Measurements from ENCODE around the gene NMB.
A peak's percentile ranks its signal among the peaks of the same experiment; 100 is the strongest.
"Not testable (repeated sequence)": the region's sequence is repeated elsewhere in the genome, so short reads cannot be mapped to it uniquely, and the experiment has no call there.

Gene NMB

GRCh38 chr15:84654689-84655453 lies 3.1 kb downstream of the NMB start:
- DNase-seq, result peak; percentile 73

- DNase-seq, result peak; percentile 97
Measured at GRCh38 chr15:84653910-84654688, 3.9 kb downstream of the NMB start, which contains the start of gene WDR73. Gene WDR73, minus strand, starts transcription at chr15:84654283. Its CDS starts 9 bp downstream, at chr15:84654274.

GRCh38 chr15:84653584-84653909 lies 4.5 kb downstream of the NMB start:
- no peak for DNase-seq

DNA sequence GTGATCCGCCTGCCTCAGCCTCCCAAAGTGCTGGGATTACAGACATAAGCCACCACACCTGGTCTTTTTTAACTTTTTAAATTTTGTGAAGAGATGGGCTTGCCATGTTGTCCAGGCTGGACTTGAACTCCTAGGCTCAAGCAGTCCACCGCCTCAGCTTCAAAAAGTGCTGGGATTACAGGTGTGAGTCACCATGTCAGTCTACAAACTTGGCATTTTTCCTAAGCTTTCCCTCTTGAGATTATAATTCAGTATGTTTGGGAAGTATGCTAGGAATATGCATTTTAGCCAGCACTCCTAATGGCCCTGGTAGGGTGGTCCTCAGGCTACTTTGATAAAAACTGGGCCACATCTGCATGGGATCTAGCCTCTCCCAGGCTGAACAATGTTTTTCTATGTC lies 8.3 kb downstream of the NMB start:
- DNase-seq, result no peak

DNA sequence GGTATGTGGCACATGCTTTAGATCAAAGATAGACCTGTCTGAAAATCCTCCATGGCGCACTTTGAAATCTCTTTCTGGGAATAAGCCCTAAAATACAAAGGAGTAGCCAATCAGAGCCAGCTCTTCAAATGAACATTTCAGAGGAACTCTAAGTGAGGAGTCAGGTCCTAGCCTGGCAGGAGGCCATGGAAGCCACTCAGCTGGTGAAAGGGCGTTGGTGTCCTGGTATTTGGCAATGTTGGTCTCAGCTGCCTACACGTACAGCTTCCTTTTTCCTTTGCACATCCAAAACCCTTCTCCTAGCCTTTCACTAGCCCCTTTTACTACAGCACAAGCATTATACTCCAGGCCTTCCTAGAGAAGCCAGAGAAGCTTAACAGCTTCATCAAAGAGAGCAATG lies 9.5 kb downstream of the NMB start:
- no peak for DNase-seq

DNA sequence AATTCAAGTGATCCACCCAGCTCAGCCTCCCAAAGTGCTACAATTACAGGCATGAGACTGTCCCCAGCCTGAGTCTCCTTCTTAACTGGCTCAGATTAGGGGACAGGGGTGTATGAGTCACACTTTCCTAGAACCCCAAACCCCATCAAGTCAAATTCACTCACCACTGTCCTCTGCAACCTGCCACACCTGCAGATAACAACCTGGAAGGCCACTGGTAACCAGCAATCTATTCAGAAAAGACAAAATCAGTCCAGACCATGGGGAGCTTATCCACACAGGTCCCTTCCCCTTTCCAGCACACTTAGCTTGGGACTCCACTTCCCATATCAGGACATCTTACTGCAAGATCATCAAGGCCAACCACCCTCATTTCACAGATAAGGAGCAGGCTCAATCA lies 10.3 kb downstream of the NMB start:
- DNase-seq, result no peak

- no peak for DNase-seq
Measured at GRCh38 chr15:84645997-84646396, 12.0 kb downstream of the NMB start.

- no peak for DNase-seq
Measured at GRCh38 chr15:84645496-84645895, 12.5 kb downstream of the NMB start.

- DNase-seq, result no peak
Measured at GRCh38 chr15:84643838-84644237, 14.2 kb downstream of the NMB start.

DNA sequence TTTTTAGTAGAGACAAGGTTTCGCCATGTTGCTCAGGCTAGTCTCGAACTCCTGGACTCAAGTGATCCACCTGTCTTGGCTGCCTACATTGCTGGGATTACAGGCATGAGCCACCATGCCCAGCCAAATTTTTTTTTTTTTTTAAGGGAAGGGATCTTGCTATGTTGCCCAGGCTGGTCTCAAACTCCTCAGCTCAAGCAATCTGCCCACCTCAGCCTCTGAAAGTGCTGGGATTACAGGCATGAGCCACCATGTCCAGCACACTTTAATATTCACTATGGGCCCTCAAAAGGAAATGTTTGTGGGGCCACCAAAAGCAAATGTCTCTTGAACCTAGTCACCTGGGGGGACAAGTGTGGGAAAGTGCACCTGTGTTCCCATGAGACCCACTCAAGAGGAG lies 15.4 kb downstream of the NMB start:
- DNase-seq, result not testable (repeated sequence)

DNA sequence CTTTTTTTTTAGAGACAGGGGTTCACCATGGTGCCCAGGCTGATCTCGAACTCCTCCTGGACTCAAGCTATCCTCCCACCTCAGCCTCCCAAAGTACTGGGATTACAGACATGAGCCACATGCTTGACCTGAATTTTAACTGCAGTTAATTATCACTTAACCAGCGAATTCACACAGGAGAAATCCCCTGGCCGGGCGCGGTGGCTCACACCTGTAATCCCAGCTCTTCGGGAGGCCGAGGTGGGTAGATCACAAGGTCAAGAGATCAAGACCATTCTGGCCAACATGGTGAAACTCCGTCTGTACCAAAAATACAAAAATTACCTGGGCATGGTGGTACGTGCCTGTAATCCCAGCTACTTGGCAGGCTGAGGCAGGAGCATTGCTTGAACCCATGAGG lies 16.1 kb downstream of the NMB start:
- DNase-seq, result not testable (repeated sequence)

- DNase-seq, result no peak
Measured at GRCh38 chr15:84638103-84638502, 19.9 kb downstream of the NMB start.

DNA sequence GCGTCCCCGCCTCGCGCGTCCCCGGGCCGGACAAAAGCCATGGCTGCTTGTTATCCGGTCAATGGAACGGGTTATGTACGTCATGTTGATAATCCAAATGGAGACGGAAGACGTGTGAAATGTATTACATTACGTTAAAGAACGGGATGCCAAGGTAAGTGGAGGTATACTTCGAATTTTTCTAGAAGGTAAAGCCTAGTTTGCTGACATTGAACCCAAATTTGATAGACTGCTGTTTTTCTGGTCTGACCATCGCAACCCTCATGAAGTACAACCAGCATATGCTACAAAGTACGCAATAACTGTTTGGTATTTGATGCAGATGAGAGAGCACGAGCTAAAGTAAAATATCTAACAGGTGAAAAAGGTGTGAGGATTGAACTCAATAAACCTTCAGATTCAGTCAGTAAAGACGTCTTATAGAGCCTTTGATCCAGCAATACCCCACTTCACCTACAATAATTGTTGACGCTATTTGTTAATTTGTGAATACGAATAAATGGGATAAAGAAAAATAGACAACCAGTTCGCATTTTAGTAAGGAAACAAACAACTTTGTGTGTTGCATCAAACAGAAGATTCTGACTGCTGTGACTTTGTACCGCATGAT lies 23.7 kb downstream of the NMB start:
- no peak for DNase-seq

DNA sequence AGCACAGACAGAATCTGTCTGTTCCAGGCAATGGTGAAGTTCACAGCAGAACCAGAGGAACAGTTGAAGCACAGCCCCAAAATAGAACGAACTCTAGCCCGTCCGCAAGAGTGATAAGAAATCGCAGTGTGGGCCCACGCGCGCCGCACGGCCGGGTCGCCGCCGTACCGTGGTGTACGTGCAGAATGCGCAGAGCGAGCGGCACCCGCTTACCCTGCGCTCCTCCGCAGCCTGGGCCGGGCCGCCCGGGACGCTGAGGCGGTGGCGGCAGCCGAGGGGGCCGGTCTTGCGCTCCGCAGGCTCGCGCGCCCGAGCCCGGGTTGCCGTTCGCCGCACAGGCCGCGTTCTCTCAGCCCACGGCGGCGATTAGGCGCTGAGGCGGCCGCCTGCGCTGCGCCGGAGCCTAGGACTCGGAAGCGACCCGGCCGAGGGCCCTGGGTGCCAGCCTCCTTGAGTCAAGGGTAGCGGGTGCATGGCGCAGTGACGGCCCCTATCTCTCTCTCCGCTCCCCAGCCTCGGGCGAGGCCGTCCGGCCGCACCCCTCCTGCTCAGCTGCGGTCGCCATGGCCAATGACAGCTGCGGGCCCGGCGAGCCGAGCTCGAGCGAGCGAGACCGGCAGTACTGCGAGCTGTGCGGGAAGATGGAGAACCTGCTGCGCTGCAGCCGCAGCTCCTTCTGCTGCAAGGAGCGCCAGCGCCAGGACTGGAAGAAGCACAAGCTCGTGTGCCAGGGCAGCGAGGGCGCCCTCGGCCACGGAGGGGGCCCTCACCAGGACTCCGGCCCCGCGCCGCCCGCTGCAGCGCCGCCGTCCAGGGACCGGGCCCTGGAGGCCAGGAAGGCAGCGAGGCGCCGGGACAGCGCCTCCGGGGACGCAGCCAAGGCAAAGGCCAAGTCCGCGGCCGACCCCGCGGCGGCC lies 24.4 kb downstream of the NMB start:
- DNase-seq, result peak; percentile 59

GRCh38 chr15:84631706-84632272 lies 26.2 kb downstream of the NMB start:
- DNase-seq, result no peak

DNA sequence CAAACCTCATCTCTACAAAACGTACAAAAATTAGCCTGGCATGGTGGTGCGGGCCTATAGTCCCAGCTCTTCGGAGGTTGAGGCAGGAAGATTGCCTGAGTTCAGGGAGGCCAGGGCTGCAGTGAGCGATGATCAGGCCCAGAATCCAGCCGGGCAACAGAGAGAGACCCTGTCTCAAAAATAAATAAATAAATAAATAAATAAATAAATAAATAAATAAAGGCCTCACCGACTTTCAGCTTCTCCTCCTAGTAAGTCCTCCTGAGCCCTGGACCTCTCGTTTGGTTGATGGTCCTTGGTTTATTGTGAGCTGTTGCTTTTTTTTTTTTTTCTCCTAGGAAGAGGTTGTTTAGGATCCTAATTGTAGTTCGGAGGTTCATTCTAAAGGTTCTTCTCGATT lies 29.0 kb downstream of the NMB start:
- no peak for DNase-seq

DNA sequence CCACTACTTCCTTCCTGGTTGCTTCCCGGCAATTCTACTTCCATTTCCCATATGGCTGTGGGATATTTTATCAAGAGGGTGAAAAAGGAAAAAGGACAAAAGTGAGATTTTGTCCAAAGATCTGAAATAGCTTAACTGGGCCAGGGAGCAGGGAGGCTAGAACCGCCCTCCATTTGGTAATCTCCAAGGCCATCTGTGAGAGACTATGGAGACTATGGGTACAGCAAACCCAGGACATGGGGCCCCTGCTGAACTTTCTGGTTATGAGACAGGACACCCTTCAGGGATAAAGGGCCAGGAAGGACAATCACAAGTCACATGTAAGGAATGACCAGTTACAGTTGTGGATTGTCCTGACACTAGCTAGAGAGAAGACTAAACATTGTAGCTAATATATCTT lies 32.9 kb downstream of the NMB start:
- DNase-seq, result no peak

- no peak for DNase-seq
Measured at GRCh38 chr15:84624359-84624758, 33.6 kb downstream of the NMB start.

DNA sequence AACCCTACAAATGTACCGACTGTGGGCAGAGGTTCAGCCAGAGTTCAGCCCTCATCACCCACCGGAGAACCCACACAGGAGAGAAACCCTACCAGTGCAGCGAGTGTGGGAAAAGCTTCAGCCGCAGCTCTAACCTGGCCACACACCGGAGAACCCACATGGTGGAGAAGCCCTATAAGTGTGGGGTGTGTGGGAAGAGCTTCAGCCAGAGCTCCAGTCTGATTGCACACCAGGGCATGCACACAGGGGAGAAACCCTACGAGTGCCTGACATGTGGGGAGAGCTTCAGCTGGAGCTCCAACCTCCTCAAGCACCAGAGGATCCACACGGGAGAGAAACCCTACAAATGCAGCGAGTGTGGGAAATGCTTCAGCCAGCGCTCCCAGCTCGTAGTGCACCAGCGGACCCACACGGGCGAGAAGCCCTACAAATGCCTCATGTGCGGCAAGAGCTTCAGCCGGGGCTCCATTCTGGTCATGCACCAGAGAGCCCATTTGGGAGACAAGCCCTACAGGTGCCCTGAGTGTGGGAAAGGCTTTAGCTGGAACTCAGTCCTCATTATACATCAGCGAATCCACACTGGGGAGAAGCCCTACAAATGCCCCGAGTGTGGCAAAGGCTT lies 36.5 kb downstream of the NMB start:
- no peak for DNase-seq

DNA sequence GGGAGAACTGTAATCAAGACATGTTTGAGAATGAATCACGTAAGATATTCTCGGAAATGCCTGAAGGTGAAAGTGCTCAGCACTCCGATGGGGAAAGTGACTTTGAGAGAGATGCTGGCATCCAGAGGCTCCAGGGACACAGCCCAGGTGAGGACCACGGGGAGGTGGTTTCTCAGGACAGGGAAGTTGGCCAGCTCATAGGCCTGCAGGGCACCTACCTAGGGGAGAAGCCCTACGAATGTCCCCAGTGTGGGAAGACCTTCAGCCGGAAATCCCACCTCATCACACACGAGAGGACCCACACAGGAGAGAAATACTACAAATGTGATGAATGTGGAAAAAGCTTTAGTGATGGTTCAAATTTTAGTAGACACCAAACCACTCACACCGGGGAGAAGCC lies 37.4 kb downstream of the NMB start:
- DNase-seq, result no peak

GRCh38 chr15:84616235-84616634 lies 41.8 kb downstream of the NMB start:
- DNase-seq, result no peak

DNA sequence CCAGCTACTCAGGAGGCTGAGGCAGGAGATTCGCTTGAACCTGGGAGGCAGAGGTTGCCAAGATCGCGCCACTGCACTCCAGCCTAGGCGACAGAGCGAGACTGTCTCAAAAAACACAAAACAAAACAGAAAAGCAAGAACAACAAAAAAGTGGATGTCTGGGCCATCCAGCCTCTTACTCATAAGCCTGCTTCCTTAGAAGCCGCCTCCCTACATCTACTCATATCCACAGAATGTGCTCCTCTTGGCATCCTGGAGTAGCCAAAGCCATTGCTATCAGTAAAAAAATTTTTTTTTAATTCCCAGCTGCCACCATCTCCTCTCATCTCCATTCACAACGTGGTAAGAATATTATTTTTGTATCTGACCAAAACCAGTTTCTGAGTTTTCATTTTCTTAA lies 46.4 kb downstream of the NMB start:
- DNase-seq, result no peak
